Astrocyte of the cerebellum (primary cell): ENCODE results near the gene TAF11L11.
"Not testable (repeated sequence)": the region's sequence is repeated elsewhere in the genome, so short reads cannot be mapped to it uniquely, and the experiment has no call there.

Source experiments
- DNase-seq: peaks from one replicate; pipeline ENCODE4 v3.0.0-alpha.2; 2011; ENCODE audit warnings: low read depth
- H3K4me3 ChIP-seq: 2 replicates; pipeline ENCODE4 v1.5.1; 2011; ENCODE audit warnings: mild to moderate bottlenecking, low read depth, low read length, moderate library complexity
- CTCF ChIP-seq: IDR thresholded peaks from 2 replicates; pipeline ENCODE4 v1.5.1; 2012; ENCODE audit warnings: low read length, low read depth, moderate library complexity, mild to moderate bottlenecking; ENCODE audit errors: missing control alignments
- in situ Hi-C: cut with HindIII; loops from 2 replicates; pipeline ENCODE4 v1.10.0; 2017; ENCODE audit warnings: low sequenced_read_pairs

Gene TAF11L11

GRCh38 chr5:17620627-17621026, 16.6 kb downstream of the TAF11L11 start:
- in situ Hi-C loops, result no loop called here
- no peak overlapping the region for H3K4me3 ChIP-seq
- no peak for DNase-seq
- TF ChIP-seq CTCF, result no peak

- no peak for TF ChIP-seq CTCF
- no peak overlapping the region for H3K4me3 ChIP-seq
- DNase-seq, result no peak
- in situ Hi-C loops, result no loop called here
Measured at GRCh38 chr5:17625686-17626085, 21.7 kb downstream of the TAF11L11 start.

- H3K4me3 ChIP-seq, in situ Hi-C loops, DNase-seq: not testable (repeated sequence)
Measured at GRCh38 chr5:17631788-17632187, 27.8 kb downstream of the TAF11L11 start, which contains the start of gene TAF11L13. TSS of gene TAF11L13 (plus strand) at chr5:17632088.

GRCh38 chr5:17634160-17634559, 30.2 kb downstream of the TAF11L11 start, which contains the start of gene TAF11L14:
TSS of gene TAF11L14 (plus strand) at chr5:17634460.
- DNase-seq, result no peak
- in situ Hi-C loops, result no loop called here
- no peak within 1 kb of the TSS for H3K4me3 ChIP-seq
- no peak for TF ChIP-seq CTCF

- in situ Hi-C loops, DNase-seq, H3K4me3 ChIP-seq: not testable (repeated sequence)
Measured at GRCh38 chr5:17649232-17649631, 45.2 kb downstream of the TAF11L11 start.

- in situ Hi-C loops, H3K4me3 ChIP-seq, DNase-seq: not testable (repeated sequence)
Measured at GRCh38 chr5:17655201-17655759, 51.3 kb downstream of the TAF11L11 start.
